Testis (tissue), 2 donors: ENCODE data around the gene RFX8.

ENCODE experiments used
- POLR2A ChIP-seq: fragments of 450-650 bp; IDR thresholded peaks from one replicate; pipeline ENCODE4 v1.6.1; 2017; ENCODE audit warnings: antibody characterized with exemption, mild to moderate bottlenecking, moderate library complexity
- TF ChIP-seq, protein P1 (sequence below), 3 experiments: fragments of 450-650 bp in 2 of 3; fragments of 200-600 bp in 1 of 3; sonication (generic) in 1 of 3; IDR thresholded peaks; one replicate each; pipeline ENCODE4 v1.5.1; 2016 to 2019; ENCODE audit warnings: antibody characterized with exemption in 3 of 3, mild to moderate bottlenecking in 2 of 3, moderate library complexity in 1 of 3

DNA sequence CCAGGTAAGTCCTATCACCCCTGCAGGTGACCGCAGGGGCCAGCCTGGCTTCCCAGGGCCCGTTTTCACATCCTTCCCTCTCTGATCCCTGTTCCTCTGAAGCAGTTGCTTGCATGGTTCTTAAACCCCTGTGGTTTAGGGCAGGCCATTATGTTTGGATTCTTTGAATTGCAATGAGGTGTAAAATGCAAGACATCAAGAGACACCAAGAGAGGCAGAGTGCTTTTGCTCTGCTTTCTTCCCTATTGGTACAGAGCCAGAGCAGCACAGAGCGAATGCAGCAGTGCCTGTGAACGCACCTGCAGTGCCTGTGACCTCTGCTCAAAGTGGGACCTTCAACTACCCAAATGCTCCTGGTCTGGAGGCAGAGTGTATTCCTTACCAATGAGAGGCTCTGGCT, 7.6 kb downstream of the RFX8 start:
- TF ChIP-seq POLR2A, result no peak
- TF ChIP-seq, protein P1, sequence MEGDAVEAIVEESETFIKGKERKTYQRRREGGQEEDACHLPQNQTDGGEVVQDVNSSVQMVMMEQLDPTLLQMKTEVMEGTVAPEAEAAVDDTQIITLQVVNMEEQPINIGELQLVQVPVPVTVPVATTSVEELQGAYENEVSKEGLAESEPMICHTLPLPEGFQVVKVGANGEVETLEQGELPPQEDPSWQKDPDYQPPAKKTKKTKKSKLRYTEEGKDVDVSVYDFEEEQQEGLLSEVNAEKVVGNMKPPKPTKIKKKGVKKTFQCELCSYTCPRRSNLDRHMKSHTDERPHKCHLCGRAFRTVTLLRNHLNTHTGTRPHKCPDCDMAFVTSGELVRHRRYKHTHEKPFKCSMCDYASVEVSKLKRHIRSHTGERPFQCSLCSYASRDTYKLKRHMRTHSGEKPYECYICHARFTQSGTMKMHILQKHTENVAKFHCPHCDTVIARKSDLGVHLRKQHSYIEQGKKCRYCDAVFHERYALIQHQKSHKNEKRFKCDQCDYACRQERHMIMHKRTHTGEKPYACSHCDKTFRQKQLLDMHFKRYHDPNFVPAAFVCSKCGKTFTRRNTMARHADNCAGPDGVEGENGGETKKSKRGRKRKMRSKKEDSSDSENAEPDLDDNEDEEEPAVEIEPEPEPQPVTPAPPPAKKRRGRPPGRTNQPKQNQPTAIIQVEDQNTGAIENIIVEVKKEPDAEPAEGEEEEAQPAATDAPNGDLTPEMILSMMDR (IDR thresholded peaks at IDR 0.05), result no peak
